ENCODE measurements around the gene TCF3.

The TCF3 gene

DNA sequence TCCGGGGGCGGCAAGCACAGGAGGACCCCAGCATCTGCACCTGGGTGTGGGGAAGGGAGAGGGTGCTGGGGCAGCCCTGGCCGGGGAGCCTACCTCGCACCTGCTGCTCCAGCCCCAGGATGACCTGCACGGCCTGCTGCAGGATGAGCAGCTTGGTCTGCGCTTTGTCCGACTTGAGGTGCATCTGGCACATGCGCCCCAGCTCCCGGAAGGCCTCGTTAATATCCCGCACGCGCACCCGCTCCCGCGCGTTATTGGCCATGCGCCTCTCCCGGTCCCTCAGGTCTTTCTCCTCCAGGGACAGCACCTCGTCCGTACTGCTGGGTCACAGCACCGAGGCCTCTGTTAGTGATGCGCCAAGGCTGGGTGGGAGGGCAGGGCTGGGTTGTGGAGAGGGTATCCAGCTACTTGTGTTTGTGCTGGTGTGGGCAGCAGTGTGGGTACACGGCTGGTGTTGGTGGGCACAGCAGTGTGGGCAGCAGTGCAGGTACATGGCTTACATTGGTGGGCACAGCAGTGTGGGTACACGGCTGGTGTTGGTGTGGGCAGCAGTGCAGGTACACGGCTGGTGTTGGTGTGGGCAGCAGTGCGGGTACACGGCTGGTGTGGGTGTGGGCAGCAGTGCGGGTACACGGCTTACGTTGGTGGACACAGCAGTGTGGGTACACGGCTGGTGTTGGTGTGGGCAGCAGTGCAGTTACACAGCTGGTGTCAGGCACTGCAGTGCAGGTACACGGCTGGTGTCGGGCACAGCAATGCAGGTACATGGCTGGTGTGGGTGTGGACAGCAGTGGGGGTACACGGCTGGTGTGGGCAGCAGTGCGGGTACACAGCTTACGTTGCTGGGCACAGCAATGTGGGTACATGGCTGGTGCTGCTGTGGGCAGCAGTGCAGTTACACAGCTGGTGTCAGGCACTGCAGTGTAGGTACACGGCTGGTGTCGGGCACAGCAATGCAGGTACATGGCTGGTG, 40.0 kb downstream of the TCF3 start:
- no peak for DNase-seq (ENCODE audit: low read depth in 2 of 2, low spot score in 1 of 2)

- DNase-seq (ENCODE audit: low read depth in 2 of 2, low spot score in 1 of 2): no peak
Measured at GRCh38 chr19:1611353-1611752, 41.1 kb downstream of the TCF3 start.

DNA sequence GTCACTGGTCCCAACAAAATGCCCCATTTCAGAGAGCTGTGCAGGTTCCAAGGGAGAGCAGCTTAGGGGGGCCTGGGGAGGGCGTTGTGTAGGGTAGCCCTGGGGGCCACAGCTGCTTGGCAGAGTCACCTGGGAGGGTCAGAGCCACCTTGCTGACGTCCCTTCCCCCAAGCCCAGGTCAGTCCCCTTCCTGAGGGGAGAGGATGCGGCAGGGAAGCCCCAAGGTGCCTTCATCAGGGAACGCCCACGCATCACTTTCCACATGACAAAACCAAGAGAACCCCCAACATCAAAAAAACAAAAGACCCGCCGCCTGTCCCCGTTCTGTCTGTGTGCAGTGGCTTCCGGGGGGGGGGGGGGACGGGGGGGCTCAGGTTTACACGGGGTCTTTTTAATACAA, 41.8 kb downstream of the TCF3 start:
- DNase-seq (ENCODE audit: low read depth in 2 of 2, low spot score in 1 of 2): no peak

DNA sequence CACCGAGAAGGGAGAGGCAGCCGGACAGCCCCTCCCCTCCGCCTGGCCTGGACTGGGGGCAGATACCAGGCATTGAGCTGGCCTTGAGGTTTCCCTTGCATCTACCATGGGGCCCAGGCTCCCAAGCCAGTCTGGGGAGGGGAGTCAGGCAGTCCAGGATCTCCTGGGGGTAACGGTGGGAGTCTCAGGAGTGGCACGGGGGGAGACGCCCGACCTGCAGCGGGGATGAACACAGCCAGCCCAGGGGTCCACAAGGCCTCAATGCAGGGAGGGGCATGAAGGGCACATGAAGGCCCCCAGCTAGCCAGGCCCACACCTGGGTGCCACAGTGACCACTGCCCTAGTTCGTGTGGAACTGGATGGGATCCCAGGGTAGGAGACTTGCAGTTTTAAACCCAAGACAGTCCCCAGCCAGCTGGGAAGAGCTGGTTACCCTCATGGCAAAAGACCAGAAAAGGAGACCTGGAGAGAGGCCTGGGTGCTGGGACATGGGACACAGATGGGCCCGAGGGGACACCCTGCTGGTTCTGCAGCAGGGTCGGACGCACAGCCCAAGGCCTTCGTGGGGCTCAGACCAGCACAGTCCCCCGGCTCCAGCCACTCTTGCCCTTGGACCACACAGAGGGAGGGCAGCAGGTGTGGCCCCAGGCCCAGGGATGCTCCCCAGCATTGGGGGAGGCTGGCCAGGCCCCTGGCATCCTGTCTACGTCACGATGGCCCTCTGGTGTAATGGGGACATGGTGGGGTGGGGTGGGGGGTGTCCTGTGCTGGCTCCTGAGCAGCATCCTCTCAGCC, 42.5 kb downstream of the TCF3 start:
- DNase-seq (ENCODE audit: low read depth in 2 of 2, low spot score in 1 of 2): no peak

DNA sequence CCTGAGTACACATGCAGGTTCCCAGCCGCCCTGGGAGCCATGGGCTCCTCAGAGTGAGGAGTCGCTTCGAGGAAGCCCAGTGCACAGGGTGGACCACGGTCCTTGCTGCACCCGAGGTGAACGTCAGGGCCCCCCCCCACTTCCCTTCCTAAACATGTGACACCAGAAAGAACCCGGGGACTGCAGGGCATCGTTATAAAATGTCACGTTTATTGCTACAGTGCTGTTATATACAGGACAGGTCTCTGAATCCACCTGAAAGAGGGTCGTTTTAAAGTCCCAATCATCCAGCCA, 43.4 kb downstream of the TCF3 start:
- DNase-seq (ENCODE audit: low read depth in 2 of 2, low spot score in 1 of 2): no peak

DNA sequence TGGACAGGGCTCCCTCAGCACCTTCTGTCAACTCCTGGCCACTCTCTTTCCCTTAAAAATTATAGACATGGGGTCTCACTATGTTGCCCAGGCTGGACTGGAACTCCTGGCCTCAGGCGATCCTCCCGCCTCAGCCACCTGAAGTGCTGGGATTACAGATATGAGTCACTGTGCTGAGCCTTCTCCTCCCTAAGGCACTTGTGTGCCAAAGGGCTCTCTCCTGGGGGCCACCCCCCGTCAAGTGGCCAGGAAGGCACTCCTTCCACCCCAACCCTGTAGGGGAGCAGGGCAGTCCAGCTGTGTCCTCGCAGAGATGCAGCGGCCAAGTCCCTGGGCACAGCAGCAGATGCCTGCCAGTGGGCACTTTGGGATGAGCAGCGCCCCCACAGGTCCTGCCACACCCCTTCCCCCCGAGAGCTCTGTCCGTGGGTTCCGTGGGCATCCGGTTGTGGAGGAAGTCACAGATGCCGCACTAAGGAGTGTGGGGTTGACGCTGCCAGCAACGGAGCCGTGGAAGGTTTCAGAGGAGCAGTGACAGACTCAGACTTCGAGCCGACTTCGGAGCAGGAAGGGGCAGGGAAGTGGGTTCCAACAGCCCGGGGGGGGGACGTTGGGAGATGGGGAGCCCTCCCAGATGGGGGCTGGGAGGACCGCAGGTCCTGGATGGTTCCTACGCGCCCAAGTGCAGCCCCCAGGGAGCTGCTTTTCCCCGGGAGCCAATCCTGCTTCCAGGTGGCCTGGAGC, 43.9 kb downstream of the TCF3 start:
- no peak for DNase-seq (ENCODE audit: low read depth in 2 of 2, low spot score in 1 of 2)

- DNase-seq (ENCODE audit: low read depth in 2 of 2, low spot score in 1 of 2): no peak
Measured at GRCh38 chr19:1606138-1606651, 46.2 kb downstream of the TCF3 start.

DNA sequence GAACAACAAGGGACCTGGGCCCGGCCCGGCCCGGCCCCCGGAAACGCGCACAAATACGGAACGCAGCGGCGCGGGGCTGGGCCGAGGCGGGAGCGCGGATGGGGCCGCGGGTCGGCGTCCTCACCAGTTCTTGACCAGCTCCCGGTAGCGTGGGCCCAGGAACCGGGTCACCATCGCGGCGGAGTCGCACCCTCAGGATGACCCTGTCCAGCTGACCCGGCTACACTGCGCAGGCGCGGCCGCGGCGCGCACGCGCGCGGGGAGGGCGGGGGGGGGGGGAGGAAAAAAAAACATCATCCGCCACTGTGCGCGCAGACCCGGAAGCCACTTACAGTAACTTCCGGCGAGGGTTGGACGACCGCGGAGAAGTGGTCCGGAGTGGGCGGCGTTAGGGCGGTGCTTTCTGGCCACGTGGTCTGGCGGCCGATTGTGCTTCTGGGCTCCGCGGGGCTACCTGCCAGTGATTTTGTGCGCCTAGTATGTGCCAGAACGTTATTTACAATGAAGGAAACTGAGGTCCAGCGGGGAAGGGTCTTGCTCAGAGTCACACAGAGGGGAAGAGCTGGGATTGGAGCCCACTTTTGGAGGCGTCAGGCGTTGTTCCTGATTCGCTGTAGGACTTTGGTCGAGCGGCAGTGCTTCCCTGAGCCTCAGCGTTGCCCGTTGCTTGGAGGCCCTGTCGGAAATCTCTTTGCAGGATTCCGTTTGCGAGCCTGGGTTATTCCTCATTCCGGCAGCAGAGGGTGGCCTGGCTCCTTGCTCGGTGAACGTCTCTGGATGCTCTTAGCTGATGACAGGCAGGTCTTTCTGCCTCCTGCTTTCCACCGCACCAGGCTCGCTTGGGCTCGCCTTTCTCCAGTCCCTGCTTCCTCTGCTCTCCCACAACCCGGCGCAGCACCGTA, 46.9 kb downstream of the TCF3 start, which contains the start of gene UQCR11:
Gene UQCR11 (minus strand): TSS at position 227 of the 902 bp plus-strand sequence. CDS start 53 bp downstream, at position 174.
- peak; percentile 77 to 86 for DNase-seq (ENCODE audit: low read depth in 2 of 2, low spot score in 1 of 2)

DNA sequence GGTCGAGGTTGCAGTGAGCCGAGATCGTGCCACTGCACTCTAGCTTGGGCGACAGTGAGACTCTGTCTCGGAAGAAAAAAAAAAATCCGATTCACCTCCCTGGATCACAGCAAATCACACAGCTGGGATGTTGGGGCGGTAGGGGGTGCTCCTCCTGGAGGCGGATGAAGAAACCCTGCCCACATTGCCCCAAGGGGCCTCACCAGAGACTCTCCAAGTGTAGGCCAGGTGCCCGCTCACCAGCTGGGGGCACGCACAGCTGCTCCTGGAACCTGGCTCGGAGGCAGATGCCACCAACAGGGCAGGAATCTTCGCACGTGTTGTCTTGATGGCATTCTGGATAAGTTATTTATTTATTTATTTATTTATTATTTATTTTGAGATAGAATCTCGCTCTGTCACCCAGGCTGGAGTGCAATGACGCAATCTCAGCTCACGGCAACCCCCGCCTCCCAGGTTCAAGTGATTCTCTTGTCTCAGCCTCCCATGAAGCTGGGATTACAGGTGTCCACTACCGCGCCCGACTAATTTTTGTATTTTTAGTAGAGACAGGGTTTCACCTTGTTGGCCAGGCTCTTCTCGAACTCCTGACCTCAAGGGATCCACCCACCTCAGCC, 50.2 kb downstream of the TCF3 start:
- DNase-seq (ENCODE audit: low read depth in 2 of 2, low spot score in 1 of 2): no peak

DNA sequence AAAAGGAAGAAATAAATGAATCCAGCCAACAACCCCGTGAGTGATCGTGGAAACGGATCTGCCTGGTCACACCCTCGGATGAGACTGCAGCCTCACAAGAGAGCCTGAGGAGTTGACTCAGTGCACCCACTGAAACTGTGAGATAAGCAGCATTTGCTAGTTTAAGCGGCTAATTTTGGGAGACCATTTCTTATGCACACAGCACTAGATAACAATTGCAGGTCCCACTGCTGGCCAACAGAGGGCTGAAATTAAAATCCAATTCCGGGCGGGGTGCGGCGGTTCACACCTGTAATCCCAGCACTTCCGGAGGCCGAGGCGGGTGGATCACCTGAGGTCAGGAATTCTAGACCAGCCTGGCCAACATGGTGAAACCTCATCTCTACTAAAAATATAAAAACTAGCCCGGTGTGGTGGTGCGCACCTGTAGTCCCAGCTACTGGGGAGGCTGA, 50.8 kb downstream of the TCF3 start:
- DNase-seq (ENCODE audit: low read depth in 2 of 2, low spot score in 1 of 2): no peak

- no peak for DNase-seq (ENCODE audit: low read depth in 2 of 2, low spot score in 1 of 2)
Measured at GRCh38 chr19:1599460-1599846, 53.0 kb downstream of the TCF3 start.

DNA sequence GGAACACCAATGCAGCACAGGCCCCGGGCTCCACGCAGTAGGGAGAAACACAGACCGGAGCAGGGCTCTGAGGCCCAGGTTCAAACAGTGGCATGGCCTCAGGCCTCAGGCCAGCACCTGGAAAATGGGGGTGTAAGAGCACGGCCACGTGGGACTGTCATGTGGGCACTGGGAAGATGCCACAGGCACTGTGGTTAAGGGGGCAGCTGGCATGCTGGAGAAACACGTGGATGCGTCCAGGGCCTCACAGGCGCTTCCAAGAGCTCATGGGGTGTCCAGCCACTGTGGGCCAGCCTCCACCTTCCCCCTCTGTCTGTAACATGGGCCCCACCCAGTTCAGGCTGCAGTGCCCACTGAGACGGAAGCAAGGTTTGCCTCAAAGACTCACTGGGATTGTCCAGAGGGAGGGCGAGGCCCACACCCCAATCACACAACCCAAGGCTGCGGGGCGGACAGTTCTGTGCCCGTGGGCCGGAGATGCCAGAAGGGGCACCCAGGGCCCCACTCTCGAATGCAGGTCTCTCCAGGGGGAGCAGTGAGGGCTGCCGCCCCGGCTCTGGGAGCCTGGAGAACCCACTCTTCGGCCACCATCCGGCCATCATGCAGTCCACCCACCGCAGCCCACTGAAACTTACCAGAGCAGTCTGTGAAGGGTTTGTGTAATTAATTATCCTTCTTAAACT, 53.5 kb downstream of the TCF3 start:
- no peak for DNase-seq (ENCODE audit: low read depth in 2 of 2, low spot score in 1 of 2)

GRCh38 chr19:1593501-1593772, 59.0 kb downstream of the TCF3 start:
- no peak for DNase-seq (ENCODE audit: low read depth in 2 of 2, low spot score in 1 of 2)

- peak; percentile 69 to 77 for DNase-seq (ENCODE audit: low read depth in 2 of 2, low spot score in 1 of 2)
Measured at GRCh38 chr19:1592755-1593500, 59.5 kb downstream of the TCF3 start, which contains the start of gene MBD3. Gene MBD3 (minus strand): TSS chr19:1592865. CDS start chr19:1592631, 234 bp downstream.

DNA sequence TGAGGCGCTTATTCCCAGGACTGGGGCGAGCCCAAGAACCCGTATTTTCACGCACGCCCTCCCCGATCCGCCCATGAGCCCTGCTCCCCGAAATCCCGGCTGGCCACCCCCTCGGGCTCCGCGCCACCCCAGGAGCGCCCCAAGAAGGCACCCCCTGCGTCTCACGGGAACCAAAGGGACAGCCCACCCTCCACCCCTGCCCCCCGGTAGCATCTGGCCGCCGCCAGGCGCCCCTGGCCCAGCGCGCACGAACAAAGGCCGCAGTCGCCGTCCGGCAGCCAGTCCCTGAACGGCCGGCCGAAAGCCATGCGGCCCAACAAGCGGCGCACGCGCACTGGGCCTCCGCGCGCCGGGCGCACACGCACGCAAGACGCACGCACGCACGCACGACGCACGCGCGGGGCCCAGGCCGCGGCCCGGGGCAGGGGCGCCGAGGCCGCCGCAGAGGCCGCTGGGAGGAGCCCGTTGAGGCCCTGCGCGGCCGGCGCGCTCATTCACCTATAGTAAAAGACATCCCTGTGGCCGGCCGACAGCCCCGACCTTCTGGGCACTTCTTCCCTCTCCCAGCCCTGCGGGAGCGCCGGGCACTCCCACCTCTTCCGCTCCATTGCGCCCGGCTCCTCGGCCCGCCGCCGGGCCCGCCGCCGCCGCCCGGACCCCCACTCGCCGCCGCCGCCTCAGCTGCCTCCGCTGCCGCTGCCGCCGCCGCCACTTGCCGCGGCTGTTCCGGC, 60.2 kb downstream of the TCF3 start:
- peak; percentile 44 to 70 for DNase-seq (ENCODE audit: low read depth in 2 of 2, low spot score in 1 of 2)

DNA sequence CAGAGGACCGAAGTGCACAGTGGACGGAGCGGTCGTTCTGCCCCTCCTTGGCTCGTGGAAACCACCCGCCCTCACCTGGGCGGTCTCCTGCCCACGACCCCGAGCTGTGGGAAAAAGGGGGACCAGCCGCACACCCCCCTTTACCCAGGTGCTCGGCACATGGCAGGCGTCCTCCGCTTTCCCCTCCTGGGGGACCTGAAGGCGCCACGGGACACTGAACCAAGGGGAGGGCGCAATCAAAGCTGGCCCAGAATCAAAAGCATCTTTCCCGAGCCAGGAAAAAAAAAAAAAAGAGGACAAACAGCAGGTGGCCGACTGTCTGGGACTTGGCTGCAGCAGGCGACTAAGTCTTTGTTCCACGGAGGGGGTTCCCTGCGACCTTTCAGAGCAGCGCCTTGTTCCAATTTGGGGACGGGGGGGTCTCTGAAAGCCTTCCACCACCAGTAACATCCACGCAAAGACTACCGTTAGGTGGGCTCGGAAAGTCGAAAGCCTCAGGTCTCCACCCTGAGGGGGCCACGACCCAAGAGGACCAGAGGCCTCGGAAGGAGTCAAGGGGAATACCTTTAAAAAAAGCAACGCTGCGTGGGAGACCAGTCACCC, 60.9 kb downstream of the TCF3 start:
- no peak for DNase-seq (ENCODE audit: low read depth in 2 of 2, low spot score in 1 of 2)

DNA sequence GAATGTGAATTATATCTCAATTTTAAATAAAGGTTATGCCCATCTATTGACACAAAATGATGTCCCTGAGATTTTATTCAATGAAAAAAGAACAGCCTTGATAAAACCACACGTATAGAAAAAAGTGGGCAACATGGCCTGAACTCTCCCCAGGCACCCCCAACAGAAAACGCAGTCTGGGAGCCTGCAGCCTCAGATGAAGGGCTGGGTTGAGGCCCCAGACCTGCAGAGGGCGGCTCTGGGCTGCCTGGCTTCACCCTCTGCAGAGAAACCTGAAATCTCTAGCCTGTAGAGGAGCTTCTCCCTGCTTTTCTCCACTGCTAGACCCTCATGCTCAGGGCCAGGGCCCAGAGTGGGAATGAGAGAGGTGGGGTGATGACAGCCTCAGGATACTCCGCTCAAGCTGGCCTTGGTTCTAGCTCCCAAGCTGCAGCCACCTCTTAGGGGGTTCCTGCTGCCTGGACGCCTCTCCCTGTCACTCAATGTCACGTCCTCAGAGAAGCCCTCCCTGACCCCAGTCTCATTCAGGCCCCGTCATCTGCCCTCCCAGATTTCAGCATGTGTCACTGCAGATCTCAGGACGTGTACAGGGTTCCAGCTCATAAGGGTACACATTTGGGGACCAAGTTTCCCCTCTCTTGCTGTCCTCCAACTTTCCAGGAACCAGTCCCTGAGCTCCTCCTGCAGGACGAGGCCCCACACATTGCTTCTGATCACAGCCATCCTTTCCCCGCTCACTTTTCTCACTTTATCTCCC, 61.6 kb downstream of the TCF3 start:
- no peak for DNase-seq (ENCODE audit: low read depth in 2 of 2, low spot score in 1 of 2)

Data from stimulated activated CD8-positive, alpha-beta memory T cell treated with anti-CD3 and anti-CD28 coated beads, Interleukin-4, amount 100 ng/mL, for 1 hour (primary cell).